ENCODE measurements around the gene C1GALT1C1.
"Not testable (repeated sequence)": the region's sequence is repeated elsewhere in the genome, so short reads cannot be mapped to it uniquely, and the experiment has no call there.

Gene C1GALT1C1

GRCh38 chrX:120629667-120630537 is at the start of gene C1GALT1C1:
C1GALT1C1 (minus strand) TSS chrX:120630054; CDS start chrX:120627166, 2,888 bp downstream.
- Mint-ChIP-seq H3K36me3 (ENCODE audit: insufficient read depth) (peaks cover 8% of the 10 kb centered on the region), H3K4me3 (peak within 1 kb of the TSS; percentile 87), H3K27ac (ENCODE audit: low read depth) (peak within 1 kb of the TSS; percentile 97), H3K9me3 (no peaks in the 10 kb centered on the region), H3K27me3 (no peaks in the 10 kb centered on the region), H3K4me1 (no peaks in the 10 kb centered on the region)
- DNase-seq (ENCODE audit: low spot score in 2 of 2) (peak; percentile 77 to 90), ATAC-seq (replicated peaks; ENCODE audit: extremely low read depth, poor library complexity, severe bottlenecking) (peak; percentile 95)

- Mint-ChIP-seq H3K4me3 (no peak overlapping the region), H3K4me1 (peaks cover 7% of the 10 kb centered on the region), H3K27me3 (no peaks in the 10 kb centered on the region), H3K9me3 (no peaks in the 10 kb centered on the region), H3K36me3 (ENCODE audit: insufficient read depth) (no peaks in the 10 kb centered on the region), H3K27ac (ENCODE audit: low read depth) (no peak overlapping the region)
- ATAC-seq (replicated peaks; ENCODE audit: extremely low read depth, poor library complexity, severe bottlenecking), result no peak
- DNase-seq (ENCODE audit: low spot score in 2 of 2), result no peak
Measured at GRCh38 chrX:120677004-120677652, 47.3 kb upstream of the C1GALT1C1 start.

GRCh38 chrX:120672841-120673530 is 43.1 kb upstream of the C1GALT1C1 start:
- H3K27me3 Mint-ChIP-seq, result no peaks in the 10 kb centered on the region
- H3K9me3 Mint-ChIP-seq, result no peaks in the 10 kb centered on the region
- no peaks in the 10 kb centered on the region for H3K4me1 Mint-ChIP-seq
- no peaks in the 10 kb centered on the region for H3K36me3 Mint-ChIP-seq (ENCODE audit: insufficient read depth)
- H3K27ac Mint-ChIP-seq (ENCODE audit: low read depth), result no peak overlapping the region
- no peak for ATAC-seq (replicated peaks; ENCODE audit: extremely low read depth, poor library complexity, severe bottlenecking)
- DNase-seq (ENCODE audit: low spot score in 2 of 2), result no peak
- H3K4me3 Mint-ChIP-seq, result no peak overlapping the region

- H3K36me3 Mint-ChIP-seq (ENCODE audit: insufficient read depth), result no peaks in the 10 kb centered on the region
- no peaks in the 10 kb centered on the region for H3K27me3 Mint-ChIP-seq
- no peak overlapping the region for H3K4me3 Mint-ChIP-seq
- ATAC-seq (replicated peaks; ENCODE audit: extremely low read depth, poor library complexity, severe bottlenecking) (no peak), DNase-seq (ENCODE audit: low spot score in 2 of 2) (no peak)
- no peaks in the 10 kb centered on the region for H3K9me3 Mint-ChIP-seq
- H3K4me1 Mint-ChIP-seq, result no peaks in the 10 kb centered on the region
- no peak overlapping the region for H3K27ac Mint-ChIP-seq (ENCODE audit: low read depth)
Measured at GRCh38 chrX:120672389-120672788, 42.5 kb upstream of the C1GALT1C1 start.

- H3K27me3 Mint-ChIP-seq, result no peaks in the 10 kb centered on the region
- H3K4me1 Mint-ChIP-seq, result no peaks in the 10 kb centered on the region
- no peak for ATAC-seq (replicated peaks; ENCODE audit: extremely low read depth, poor library complexity, severe bottlenecking)
Measured at GRCh38 chrX:120671963-120672362, 42.1 kb upstream of the C1GALT1C1 start.

GRCh38 chrX:120668357-120668756 is 38.5 kb upstream of the C1GALT1C1 start:
- no peak overlapping the region for H3K4me3 Mint-ChIP-seq
- no peaks in the 10 kb centered on the region for H3K9me3 Mint-ChIP-seq
- H3K27me3 Mint-ChIP-seq, result no peaks in the 10 kb centered on the region
- H3K27ac Mint-ChIP-seq (ENCODE audit: low read depth), result no peak overlapping the region
- peaks cover 6% of the 10 kb centered on the region for H3K4me1 Mint-ChIP-seq
- H3K36me3 Mint-ChIP-seq (ENCODE audit: insufficient read depth), result no peaks in the 10 kb centered on the region
- ATAC-seq (replicated peaks; ENCODE audit: extremely low read depth, poor library complexity, severe bottlenecking) (no peak), DNase-seq (ENCODE audit: low spot score in 2 of 2) (no peak)

More at GRCh38 chrX:120671963-120672362, 42.1 kb upstream of the C1GALT1C1 start:
- Mint-ChIP-seq H3K9me3 (no peaks in the 10 kb centered on the region), H3K36me3 (ENCODE audit: insufficient read depth) (no peaks in the 10 kb centered on the region), H3K4me3 (no peak overlapping the region), H3K27ac (ENCODE audit: low read depth) (no peak overlapping the region)
- no peak for DNase-seq (ENCODE audit: low spot score in 2 of 2)

- H3K27ac Mint-ChIP-seq (ENCODE audit: low read depth); H3K4me3 Mint-ChIP-seq; H3K9me3 Mint-ChIP-seq; H3K36me3 Mint-ChIP-seq (ENCODE audit: insufficient read depth); H3K4me1 Mint-ChIP-seq; H3K27me3 Mint-ChIP-seq; ATAC-seq (replicated peaks; ENCODE audit: extremely low read depth, poor library complexity, severe bottlenecking); DNase-seq (ENCODE audit: low spot score in 2 of 2): not testable (repeated sequence)
Measured at GRCh38 chrX:120664535-120664934, 34.7 kb upstream of the C1GALT1C1 start.

- no peaks in the 10 kb centered on the region for H3K27me3 Mint-ChIP-seq
- peaks cover 6% of the 10 kb centered on the region for H3K4me1 Mint-ChIP-seq
- no peaks in the 10 kb centered on the region for H3K9me3 Mint-ChIP-seq
- no peaks in the 10 kb centered on the region for H3K36me3 Mint-ChIP-seq (ENCODE audit: insufficient read depth)
- H3K27ac Mint-ChIP-seq (ENCODE audit: low read depth), result no peak overlapping the region
- no peak for ATAC-seq (replicated peaks; ENCODE audit: extremely low read depth, poor library complexity, severe bottlenecking)
- H3K4me3 Mint-ChIP-seq, result no peak overlapping the region
- no peak for DNase-seq (ENCODE audit: low spot score in 2 of 2)
Measured at GRCh38 chrX:120664081-120664480, 34.2 kb upstream of the C1GALT1C1 start.

- ATAC-seq (replicated peaks; ENCODE audit: extremely low read depth, poor library complexity, severe bottlenecking), result no peak
- H3K36me3 Mint-ChIP-seq (ENCODE audit: insufficient read depth), result no peaks in the 10 kb centered on the region
- H3K27ac Mint-ChIP-seq (ENCODE audit: low read depth), result no peak overlapping the region
- no peaks in the 10 kb centered on the region for H3K27me3 Mint-ChIP-seq
- H3K4me1 Mint-ChIP-seq, result peaks cover 6% of the 10 kb centered on the region
- DNase-seq (ENCODE audit: low spot score in 2 of 2), result no peak
- no peaks in the 10 kb centered on the region for H3K9me3 Mint-ChIP-seq
- H3K4me3 Mint-ChIP-seq, result no peak overlapping the region
Measured at GRCh38 chrX:120662662-120663061, 32.8 kb upstream of the C1GALT1C1 start.

GRCh38 chrX:120660637-120661036 is 30.8 kb upstream of the C1GALT1C1 start:
- Mint-ChIP-seq H3K27me3 (no peaks in the 10 kb centered on the region), H3K4me1 (peaks cover 6% of the 10 kb centered on the region), H3K4me3 (no peak overlapping the region), H3K36me3 (ENCODE audit: insufficient read depth) (no peaks in the 10 kb centered on the region), H3K27ac (ENCODE audit: low read depth) (no peak overlapping the region), H3K9me3 (no peaks in the 10 kb centered on the region)
- ATAC-seq (replicated peaks; ENCODE audit: extremely low read depth, poor library complexity, severe bottlenecking) (no peak), DNase-seq (ENCODE audit: low spot score in 2 of 2) (no peak)

- Mint-ChIP-seq H3K27me3 (no peaks in the 10 kb centered on the region), H3K36me3 (ENCODE audit: insufficient read depth) (peaks cover 3% of the 10 kb centered on the region), H3K4me3 (no peak overlapping the region), H3K27ac (ENCODE audit: low read depth) (no peak overlapping the region), H3K9me3 (no peaks in the 10 kb centered on the region), H3K4me1 (no peaks in the 10 kb centered on the region)
- ATAC-seq (replicated peaks; ENCODE audit: extremely low read depth, poor library complexity, severe bottlenecking), result no peak
- no peak for DNase-seq (ENCODE audit: low spot score in 2 of 2)
Measured at GRCh38 chrX:120653000-120653399, 23.1 kb upstream of the C1GALT1C1 start.

GRCh38 chrX:120652256-120652655 is 22.4 kb upstream of the C1GALT1C1 start:
- not testable (repeated sequence) for H3K4me3 Mint-ChIP-seq; H3K27ac Mint-ChIP-seq (ENCODE audit: low read depth); H3K36me3 Mint-ChIP-seq (ENCODE audit: insufficient read depth); H3K4me1 Mint-ChIP-seq; ATAC-seq (replicated peaks; ENCODE audit: extremely low read depth, poor library complexity, severe bottlenecking); DNase-seq (ENCODE audit: low spot score in 2 of 2); H3K9me3 Mint-ChIP-seq; H3K27me3 Mint-ChIP-seq
